Tibial nerve (tissue), 4 donors: ENCODE results near the gene SIK1.

ENCODE experiments used
- CTCF ChIP-seq, 5 experiments: fragments of 200-600 bp in 3 of 5; fragments of 450-650 bp in 2 of 5; sonication (generic) in 3 of 5; IDR thresholded peaks; one replicate each; pipeline ENCODE4 v1.5.1; 2016 to 2019; ENCODE audit warnings: antibody characterized with exemption in 5 of 5, mild to moderate bottlenecking in 3 of 5, moderate library complexity in 2 of 5
- EP300 ChIP-seq, 2 donors: sonication (generic); formaldehyde crosslinking; IDR thresholded peaks; one replicate each; pipeline ENCODE4 v1.6.1; 2017; ENCODE audit warnings: antibody characterized with exemption in 2 of 2, mild to moderate bottlenecking in 1 of 2
- POLR2A ChIP-seq, 2 donors: fragments of 450-650 bp; IDR thresholded peaks; one replicate each; pipeline ENCODE4 v1.6.1; 2017; ENCODE audit warnings: antibody characterized with exemption in 2 of 2, mild to moderate bottlenecking in 2 of 2, moderate library complexity in 2 of 2

DNA sequence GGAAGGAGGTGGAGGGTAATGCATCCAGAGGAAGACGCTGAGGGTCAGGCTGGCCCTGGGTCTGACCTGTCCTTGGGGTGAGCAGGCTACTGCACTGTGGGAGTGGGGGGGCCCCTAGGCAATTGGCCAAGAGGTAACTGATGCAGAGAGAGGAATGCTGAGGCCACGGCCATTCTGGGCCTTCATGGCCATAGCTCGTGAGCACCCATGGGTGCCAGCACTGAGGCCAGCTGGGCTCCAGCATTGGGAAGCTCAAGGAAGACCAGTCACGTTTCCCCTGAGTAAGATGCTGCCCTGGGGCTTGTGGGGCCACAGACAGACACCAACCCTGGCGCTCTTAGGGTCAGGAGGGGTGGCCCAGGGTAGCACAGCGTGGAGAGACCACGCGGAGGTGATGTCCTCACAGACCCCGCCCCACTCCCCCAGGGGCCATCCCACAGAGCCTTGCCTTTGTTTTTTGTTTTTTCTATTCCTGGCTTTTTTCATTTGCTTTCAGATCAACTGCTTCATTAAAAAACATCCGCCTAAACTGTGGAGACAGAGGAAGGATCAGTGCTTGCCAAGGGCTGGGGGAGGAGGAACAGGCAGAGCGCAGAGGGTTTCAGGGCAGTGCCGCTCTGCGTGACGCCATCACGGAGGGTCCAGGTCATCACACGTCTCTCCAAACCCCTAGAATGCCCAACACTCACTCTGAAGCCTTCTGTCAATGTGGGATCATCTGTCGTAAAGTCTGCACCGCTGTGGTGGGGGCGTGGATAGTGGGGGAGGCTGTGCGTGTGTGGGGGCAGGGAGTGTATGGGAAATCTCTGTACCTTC is 61.1 kb downstream of the SIK1 start:
- TF ChIP-seq CTCF (IDR thresholded peaks at IDR 0.05) (no peak), POLR2A (IDR thresholded peaks at IDR 0.05) (no peak), EP300 (IDR thresholded peaks at IDR 0.05) (no peak)
